AG04449 (cell line): ENCODE measurements around the gene TNFRSF18.

Experiments used
- CTCF ChIA-PET: fragments of 350-600 bp; formaldehyde crosslinking; extraction: SDS; loops from one replicate; lab custom pipeline; 2021; ENCODE audit warnings: antibody characterized with exemption; lab: Yijun Ruan, JAX
- POLR2A ChIA-PET: fragments of 400-600, 350-600 bp; formaldehyde crosslinking; extraction: SDS; loops from one replicate; lab custom pipeline; 2020; ENCODE audit warnings: antibody characterized with exemption, inconsistent platforms; lab: Yijun Ruan, JAX
- DNase-seq: peaks from one replicate; pipeline ENCODE4 v3.0.0-alpha.2; 2010; ENCODE audit warnings: low read depth, low spot score
- H3K4me3 ChIP-seq: 2 replicates; pipeline ENCODE4 v1.5.1; 2011; ENCODE audit warnings: low read depth, mild to moderate bottlenecking, control low read depth, low read length
- TF ChIP-seq, protein P1 (sequence below): IDR thresholded peaks from one replicate; pipeline ENCODE4 v1.5.1; 2011; ENCODE audit warnings: mild to moderate bottlenecking, moderate library complexity, low read length, control low read depth, inconsistent platforms; ENCODE audit not compliant: insufficient read depth; ENCODE audit errors: missing control alignments

The TNFRSF18 gene

DNA sequence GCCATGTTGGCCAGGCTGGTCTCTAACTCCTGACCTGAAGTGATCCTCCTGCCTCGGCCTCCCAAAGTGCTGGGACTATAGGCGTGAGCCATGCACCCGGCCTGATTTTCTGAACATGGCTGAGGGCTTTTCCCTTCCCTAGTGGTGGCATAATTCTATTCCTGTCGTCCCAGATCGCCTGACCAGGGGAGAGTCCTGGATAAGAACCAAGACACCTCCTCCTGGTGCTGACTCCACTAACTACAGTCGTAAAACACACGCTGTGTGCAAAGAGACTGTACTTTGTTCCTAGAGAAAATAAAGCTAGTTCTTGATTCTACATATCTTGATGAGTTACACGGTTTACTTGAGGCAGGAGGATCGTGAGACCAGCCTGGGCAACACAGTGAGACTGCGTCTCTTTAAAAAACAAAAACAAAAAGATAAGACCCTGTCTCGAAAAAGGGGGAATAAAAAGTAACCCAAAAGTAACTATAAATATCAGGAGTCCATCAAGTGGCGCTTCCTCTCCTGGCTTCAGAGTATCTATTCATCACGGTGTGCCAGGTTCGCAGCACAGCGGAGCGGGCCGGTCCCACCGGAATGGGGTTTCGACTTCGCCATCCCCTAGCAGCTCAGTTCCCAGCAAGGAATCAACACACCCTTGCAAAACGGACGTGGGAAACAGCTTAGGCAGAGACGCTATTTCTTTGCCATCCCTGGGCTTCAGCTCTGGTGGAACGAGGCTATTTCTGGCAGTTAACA is 24.4 kb upstream of the TNFRSF18 start:
- H3K4me3 ChIP-seq, result peak overlapping the region; percentile 77
- TF ChIP-seq, protein P1, sequence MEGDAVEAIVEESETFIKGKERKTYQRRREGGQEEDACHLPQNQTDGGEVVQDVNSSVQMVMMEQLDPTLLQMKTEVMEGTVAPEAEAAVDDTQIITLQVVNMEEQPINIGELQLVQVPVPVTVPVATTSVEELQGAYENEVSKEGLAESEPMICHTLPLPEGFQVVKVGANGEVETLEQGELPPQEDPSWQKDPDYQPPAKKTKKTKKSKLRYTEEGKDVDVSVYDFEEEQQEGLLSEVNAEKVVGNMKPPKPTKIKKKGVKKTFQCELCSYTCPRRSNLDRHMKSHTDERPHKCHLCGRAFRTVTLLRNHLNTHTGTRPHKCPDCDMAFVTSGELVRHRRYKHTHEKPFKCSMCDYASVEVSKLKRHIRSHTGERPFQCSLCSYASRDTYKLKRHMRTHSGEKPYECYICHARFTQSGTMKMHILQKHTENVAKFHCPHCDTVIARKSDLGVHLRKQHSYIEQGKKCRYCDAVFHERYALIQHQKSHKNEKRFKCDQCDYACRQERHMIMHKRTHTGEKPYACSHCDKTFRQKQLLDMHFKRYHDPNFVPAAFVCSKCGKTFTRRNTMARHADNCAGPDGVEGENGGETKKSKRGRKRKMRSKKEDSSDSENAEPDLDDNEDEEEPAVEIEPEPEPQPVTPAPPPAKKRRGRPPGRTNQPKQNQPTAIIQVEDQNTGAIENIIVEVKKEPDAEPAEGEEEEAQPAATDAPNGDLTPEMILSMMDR, result peak; percentile 31
- POLR2A ChIA-PET, result interaction anchor here (0.6 to 2.0 kb wide), 3 partner anchors 9 to 73 kb away, joined by 3 to 8 read pairs (median 3); no protein-coding TSS in a partner anchor
- CTCF ChIA-PET, result interaction anchor here (0.6 to 4.5 kb wide), 8 partner anchors 8 to 216 kb away, joined by 3 to 59 read pairs (median 4); no protein-coding TSS in a partner anchor
- DNase-seq, result no peak

DNA sequence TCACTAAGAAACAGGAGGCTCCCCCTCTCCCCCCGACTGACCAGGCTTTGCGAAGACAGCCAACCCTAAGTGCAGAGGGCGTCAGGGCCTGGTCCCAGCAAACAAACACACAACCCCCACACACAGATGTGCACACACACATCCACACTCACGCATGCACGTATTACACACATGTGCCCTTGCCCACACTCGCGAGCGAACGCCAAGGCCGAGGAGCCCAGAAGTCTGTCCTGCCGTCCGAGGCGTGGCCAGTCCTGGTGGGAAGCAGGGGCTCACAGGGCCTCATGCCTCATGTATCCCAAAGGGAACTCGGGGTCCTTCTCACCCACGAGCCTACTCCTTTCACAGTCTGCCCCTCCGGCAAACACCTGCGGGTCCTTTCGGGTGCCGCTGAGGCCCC is 23.4 kb upstream of the TNFRSF18 start:
- ChIA-PET CTCF (interaction anchor here (1.4 to 4.5 kb wide), 2 partner anchors 20 to 109 kb away, joined by 3 to 59 read pairs; no protein-coding TSS in a partner anchor), POLR2A (no interaction called here)
- no peak overlapping the region; the same call in 1 of the 2 replicates for H3K4me3 ChIP-seq
- TF ChIP-seq, protein P1, result no peak
- no peak for DNase-seq

DNA sequence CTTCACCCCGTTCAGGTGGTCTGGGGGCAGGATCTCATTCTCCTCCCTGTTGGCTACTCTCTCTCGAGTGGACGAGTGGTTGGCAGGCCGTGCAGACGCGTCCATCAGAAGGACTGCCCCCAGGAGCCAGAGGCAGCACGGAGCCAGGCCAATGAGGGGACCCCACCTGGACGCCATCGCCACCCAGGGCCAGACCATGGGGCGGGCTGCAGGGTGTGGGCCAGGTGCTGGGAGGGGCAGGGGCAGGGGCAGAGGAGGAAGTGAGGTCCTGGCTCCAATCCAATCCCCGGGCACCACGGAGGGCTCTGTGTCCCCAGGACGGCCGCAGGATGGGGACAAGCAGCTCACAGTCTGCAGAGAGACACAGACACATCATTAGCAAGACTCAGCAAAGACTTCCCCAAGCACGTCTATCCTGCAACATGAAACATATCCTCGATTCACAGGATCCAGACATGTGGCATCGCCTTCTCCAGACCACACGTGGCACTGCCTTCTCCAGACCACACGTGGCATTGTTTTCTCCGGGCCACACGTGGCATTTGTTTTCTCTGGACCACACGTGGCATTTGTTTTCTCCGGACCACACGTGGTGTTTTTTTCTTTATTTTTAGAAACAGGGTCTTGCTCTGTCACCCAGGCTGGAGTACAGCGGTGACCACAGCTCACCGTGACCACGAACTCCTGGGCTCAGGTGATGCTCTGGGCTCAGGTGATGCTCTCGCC is 22.4 kb upstream of the TNFRSF18 start:
- TF ChIP-seq, protein P1, result no peak
- DNase-seq, result no peak
- CTCF ChIA-PET, result interaction anchor here (1.4 to 4.5 kb wide), 2 partner anchors 21 to 108 kb away, joined by 3 to 59 read pairs; no protein-coding TSS in a partner anchor
- POLR2A ChIA-PET, result no interaction called here
- no peak overlapping the region for H3K4me3 ChIP-seq

DNA sequence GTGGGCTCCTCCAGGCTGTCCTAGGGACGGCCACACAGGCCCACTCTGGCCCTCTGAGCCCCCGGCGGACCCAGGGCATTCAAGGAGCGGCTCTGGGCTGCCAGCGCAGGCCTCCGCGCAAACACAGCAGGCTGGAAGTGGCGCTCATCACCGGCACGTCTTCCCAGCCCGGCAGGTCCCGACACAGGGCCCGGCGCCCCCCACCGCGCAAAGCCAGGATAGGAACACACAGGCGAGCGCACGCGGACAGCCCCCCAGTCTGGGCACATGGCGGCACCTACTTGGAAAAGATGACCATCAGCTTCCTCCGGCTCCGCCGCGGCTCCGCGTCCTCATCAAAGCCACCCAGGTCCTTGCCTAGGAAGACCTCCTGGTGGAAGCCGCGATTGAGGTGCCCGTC is 21.8 kb upstream of the TNFRSF18 start:
- no peak overlapping the region for H3K4me3 ChIP-seq
- ChIA-PET POLR2A (no interaction called here), CTCF (interaction anchor here (4.5 kb wide), 1 partner anchor 107 kb away, joined by 59 read pairs; no protein-coding TSS in a partner anchor)
- TF ChIP-seq, protein P1, result no peak
- no peak for DNase-seq

DNA sequence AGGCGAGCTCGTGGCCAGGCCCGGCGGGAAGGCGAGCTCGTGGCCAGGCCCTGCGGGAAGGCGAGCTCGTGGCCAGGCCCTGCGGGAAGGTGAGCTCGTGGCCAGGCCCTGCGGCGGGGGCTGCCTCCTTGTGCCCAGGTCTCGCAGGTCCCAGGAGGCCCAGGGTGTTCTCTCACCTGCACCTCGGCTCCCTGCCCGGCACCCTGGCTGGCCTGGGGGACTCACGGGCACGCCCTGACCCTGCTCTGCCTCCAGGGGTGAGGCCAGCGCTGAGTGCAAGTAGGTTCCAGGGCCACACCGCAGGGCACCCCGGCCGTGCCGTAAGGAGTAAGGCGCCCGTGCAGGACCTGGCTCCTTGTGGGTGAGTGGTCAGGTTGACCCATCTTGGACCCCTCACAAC is 21.0 kb upstream of the TNFRSF18 start:
- TF ChIP-seq, protein P1, result no peak

More for the DNA sequence above, 21.0 kb upstream of the TNFRSF18 start:
- ChIA-PET CTCF (interaction anchor here (4.5 kb wide), 1 partner anchor 107 kb away, joined by 59 read pairs; no protein-coding TSS in a partner anchor), POLR2A (no interaction called here)
- H3K4me3 ChIP-seq, result no peak overlapping the region
- no peak for DNase-seq
